Caco-2 (cell line): ENCODE measurements around the gene ATP10D. TPM values are rescaled to one million over a fixed set of nuclear protein-coding genes. Genes with fewer than 3 reads are reported as not detected.

Experiments used
- BruUV-seq: library from RNA; stranded (reverse); fragments of 400-500 nt; replicated peaks from 2 replicates; lab custom pipeline; 2021; lab: Mats Ljungman, UMichigan
- CTCF ChIA-PET: fragments of 300-600 bp; sonication (Branson Sonifier 250); formaldehyde crosslinking; loops from one replicate; lab custom pipeline; 2022; ENCODE audit warnings: antibody characterized with exemption; lab: Charles Lee
- POLR2A ChIA-PET: fragments of 300-600 bp; sonication (Branson Sonifier 250); formaldehyde crosslinking; loops from one replicate; lab custom pipeline; 2022; ENCODE audit warnings: antibody characterized with exemption; lab: Charles Lee
- DNase-seq, 2 experiments: peaks; one replicate each; pipeline versions ENCODE4 v3.0.0 to v3.0.0-alpha.2; 2020 to 2022
- H3K27me3 ChIP-seq: replicated peaks from 2 replicates; pipeline ENCODE4 v1.6.0; 2011; ENCODE audit warnings: low read length; ENCODE audit not compliant: control insufficient read depth, insufficient read depth
- H3K36me3 ChIP-seq: 2 replicates; pipeline ENCODE4 v1.5.1; 2011; ENCODE audit warnings: low read length; ENCODE audit not compliant: control insufficient read depth, insufficient read depth
- H3K4me1 ChIP-seq: fragments of 250-450 bp; sonication (Bioruptor Pico); 2 replicates; pipeline ENCODE4 v1.5.1; 2020; ENCODE audit warnings: mild to moderate bottlenecking
- H3K4me3 ChIP-seq: 2 replicates; pipeline ENCODE4 v1.5.1; 2011; ENCODE audit warnings: low read depth, mild to moderate bottlenecking, control low read depth, low read length
- H3K9me3 ChIP-seq: fragments of 250-450 bp; sonication (Bioruptor Pico); 2 replicates; pipeline ENCODE4 v1.5.1; 2020; ENCODE audit warnings: mild to moderate bottlenecking, moderate library complexity
- H3K27ac Mint-ChIP-seq: one replicate; pipeline ENCODE4 v1.8.0; 2022; ENCODE audit warnings: mixed read lengths; ENCODE audit not compliant: unreplicated experiment
- H3K27me3 Mint-ChIP-seq: one replicate; pipeline ENCODE4 v1.8.0; 2022; ENCODE audit warnings: mixed read lengths; ENCODE audit not compliant: insufficient read depth, unreplicated experiment
- H3K36me3 Mint-ChIP-seq: one replicate; pipeline ENCODE4 v1.8.0; 2022; ENCODE audit warnings: mild to moderate bottlenecking, mixed read lengths; ENCODE audit not compliant: insufficient read depth, unreplicated experiment
- H3K4me1 Mint-ChIP-seq: one replicate; pipeline ENCODE4 v1.8.0; 2022; ENCODE audit warnings: low read depth, mixed read lengths; ENCODE audit not compliant: unreplicated experiment
- H3K4me3 Mint-ChIP-seq: one replicate; pipeline ENCODE4 v1.8.0; 2022; ENCODE audit warnings: mild to moderate bottlenecking, moderate library complexity, mixed read lengths; ENCODE audit not compliant: unreplicated experiment
- H3K9me3 Mint-ChIP-seq: one replicate; pipeline ENCODE4 v1.8.0; 2022; ENCODE audit warnings: mixed read lengths; ENCODE audit not compliant: unreplicated experiment
- intact Hi-C: fragments of 100-400 bp; cut with micrococcal nuclease; formaldehyde crosslinking; loops from one replicate; pipeline ENCODE4 v1.10.0; 2022; ENCODE audit not compliant: unreplicated experiment
- total RNA-seq: library from RNA; stranded (reverse); gene quantifications from 2 replicates; pipeline ENCODE4 v1.2.3, GENCODE V29; 2022
- TF ChIP-seq, protein P1 (sequence below), 2 experiments: fragments of 200-600 bp in 1 of 2; IDR thresholded peaks; 1 replicate in 1 of 2; 2 replicates in 1 of 2; pipeline versions ENCODE4 v1.5.1 to v1.8.0; 2011 to 2022; ENCODE audit warnings: antibody characterized with exemption in 1 of 2, control low read depth in 1 of 2, inconsistent platforms in 1 of 2, low read depth in 1 of 2, low read length in 1 of 2, mild to moderate bottlenecking in 1 of 2, moderate library complexity in 1 of 2; ENCODE audit not compliant: insufficient read depth in 1 of 2, severe bottlenecking in 1 of 2, unreplicated experiment in 1 of 2

The ATP10D gene
- total RNA-seq, 1 experiment from 2014 or later: 44.5 TPM

DNA sequence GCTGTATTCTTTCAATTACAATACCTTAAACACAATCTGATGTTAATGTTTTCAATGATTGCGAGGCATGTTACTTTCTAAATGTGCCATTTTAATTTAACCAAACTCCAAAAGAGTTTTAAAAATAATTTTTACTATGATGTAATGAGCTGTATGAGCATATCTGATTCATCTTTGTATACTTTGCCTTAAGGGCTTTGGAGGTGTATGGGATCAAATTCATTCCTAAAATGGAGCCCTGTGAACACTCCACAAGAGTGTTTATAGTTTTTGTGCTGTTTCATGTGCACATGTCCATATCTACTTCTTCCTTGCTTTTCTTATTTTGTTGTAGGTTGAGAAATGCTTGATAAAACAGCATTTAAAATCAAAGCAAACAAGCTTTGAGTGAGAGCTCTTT, 82.4 kb downstream of the ATP10D start:
- no TSS peak for BruUV-seq
- Histone ChIP-seq H3K36me3 (no peaks in the 10 kb centered on the region), H3K27me3 (no peaks in the 10 kb centered on the region), H3K4me3 (no peak overlapping the region), H3K4me1 (peaks cover 7% of the 10 kb centered on the region; the same call in 1 of the 2 replicates), H3K9me3 (no peaks in the 10 kb centered on the region)
- intact Hi-C loops: loop anchor here (10.0 kb wide), 1 partner anchor 413 kb away; no protein-coding TSS in a partner anchor
- TF ChIP-seq, protein P1, sequence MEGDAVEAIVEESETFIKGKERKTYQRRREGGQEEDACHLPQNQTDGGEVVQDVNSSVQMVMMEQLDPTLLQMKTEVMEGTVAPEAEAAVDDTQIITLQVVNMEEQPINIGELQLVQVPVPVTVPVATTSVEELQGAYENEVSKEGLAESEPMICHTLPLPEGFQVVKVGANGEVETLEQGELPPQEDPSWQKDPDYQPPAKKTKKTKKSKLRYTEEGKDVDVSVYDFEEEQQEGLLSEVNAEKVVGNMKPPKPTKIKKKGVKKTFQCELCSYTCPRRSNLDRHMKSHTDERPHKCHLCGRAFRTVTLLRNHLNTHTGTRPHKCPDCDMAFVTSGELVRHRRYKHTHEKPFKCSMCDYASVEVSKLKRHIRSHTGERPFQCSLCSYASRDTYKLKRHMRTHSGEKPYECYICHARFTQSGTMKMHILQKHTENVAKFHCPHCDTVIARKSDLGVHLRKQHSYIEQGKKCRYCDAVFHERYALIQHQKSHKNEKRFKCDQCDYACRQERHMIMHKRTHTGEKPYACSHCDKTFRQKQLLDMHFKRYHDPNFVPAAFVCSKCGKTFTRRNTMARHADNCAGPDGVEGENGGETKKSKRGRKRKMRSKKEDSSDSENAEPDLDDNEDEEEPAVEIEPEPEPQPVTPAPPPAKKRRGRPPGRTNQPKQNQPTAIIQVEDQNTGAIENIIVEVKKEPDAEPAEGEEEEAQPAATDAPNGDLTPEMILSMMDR (IDR thresholded peaks at IDR 0.05; ENCODE audit: insufficient read depth in 1 of 2, low read depth in 1 of 2, low read length in 1 of 2, severe bottlenecking in 1 of 2, unreplicated experiment in 1 of 2): no peak
- H3K27ac Mint-ChIP-seq: no peak overlapping the region
- H3K9me3 Mint-ChIP-seq: no peaks in the 10 kb centered on the region
- H3K36me3 Mint-ChIP-seq: peaks cover 18% of the 10 kb centered on the region
- DNase-seq: no peak
- no peak overlapping the region for H3K4me3 Mint-ChIP-seq
- POLR2A ChIA-PET: no interaction called here
- CTCF ChIA-PET: no interaction called here
- peaks cover 5% of the 10 kb centered on the region for H3K4me1 Mint-ChIP-seq
- H3K27me3 Mint-ChIP-seq: no peaks in the 10 kb centered on the region

DNA sequence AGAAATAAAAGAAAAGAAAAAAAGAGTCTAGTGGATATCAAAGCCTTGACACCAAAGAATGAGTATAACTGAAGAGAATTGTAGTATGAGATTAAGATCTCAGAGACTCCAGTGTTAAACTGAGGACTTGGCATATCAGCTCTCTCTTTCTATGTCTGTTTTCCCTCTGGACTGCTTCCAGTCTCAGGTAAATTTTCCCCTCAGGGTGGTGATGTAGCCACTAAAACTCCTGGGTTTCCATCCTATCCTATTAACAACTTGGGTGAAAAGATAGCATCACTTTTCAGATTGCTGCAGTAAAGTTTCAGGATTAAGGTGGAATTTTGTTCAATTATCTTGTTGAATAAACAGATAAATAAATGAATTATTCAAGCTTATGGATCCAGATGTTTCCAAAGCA, 85.7 kb downstream of the ATP10D start:
- DNase-seq: no peak
- H3K27ac Mint-ChIP-seq: no peak overlapping the region
- BruUV-seq: no TSS peak
- no peaks in the 10 kb centered on the region for H3K36me3 ChIP-seq
- H3K4me1 Mint-ChIP-seq: no peaks in the 10 kb centered on the region
- no peaks in the 10 kb centered on the region for H3K27me3 ChIP-seq
- H3K4me3 Mint-ChIP-seq: no peak overlapping the region
- peaks cover 18% of the 10 kb centered on the region for H3K36me3 Mint-ChIP-seq
- H3K4me1 ChIP-seq: no peaks in the 10 kb centered on the region
- no peak overlapping the region for H3K4me3 ChIP-seq
- CTCF ChIA-PET: no interaction called here
- H3K9me3 ChIP-seq: no peaks in the 10 kb centered on the region
- POLR2A ChIA-PET: no interaction called here
- intact Hi-C loops: no loop called here
- H3K27me3 Mint-ChIP-seq: no peaks in the 10 kb centered on the region
- TF ChIP-seq, protein P1 (IDR thresholded peaks at IDR 0.05; ENCODE audit: insufficient read depth in 1 of 2, low read depth in 1 of 2, low read length in 1 of 2, severe bottlenecking in 1 of 2, unreplicated experiment in 1 of 2): no peak
- H3K9me3 Mint-ChIP-seq: no peaks in the 10 kb centered on the region

DNA sequence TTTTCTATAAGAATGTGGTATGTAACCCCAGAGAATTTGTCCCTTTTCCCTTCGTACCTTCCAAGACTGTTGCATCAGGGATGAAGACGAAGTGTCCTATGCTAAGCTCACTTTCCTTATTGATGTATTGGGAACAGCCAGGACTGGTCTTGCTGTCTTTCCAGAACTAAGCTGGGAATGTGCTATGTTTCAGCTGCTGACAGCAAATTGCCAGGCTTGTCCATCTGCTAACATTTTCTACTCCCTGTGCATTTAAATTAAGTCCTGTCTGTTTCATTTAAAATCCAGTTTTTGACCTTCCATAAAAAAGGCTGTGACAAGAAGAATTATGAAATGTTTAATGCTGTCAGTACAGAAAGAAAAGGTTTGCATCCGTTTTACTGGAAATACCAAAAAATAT, 87.9 kb downstream of the ATP10D start:
- Histone ChIP-seq H3K4me1 (0 out of 2 replicates have a peak, but pooled peaks cover 3% of the 10 kb centered on the region), H3K36me3 (no peaks in the 10 kb centered on the region), H3K4me3 (no peak overlapping the region), H3K27me3 (no peaks in the 10 kb centered on the region), H3K9me3 (no peaks in the 10 kb centered on the region; the same call in 1 of the 2 replicates)
- Mint-ChIP-seq H3K4me1 (peaks cover under 1% of the 10 kb centered on the region), H3K27ac (no peak overlapping the region), H3K27me3 (no peaks in the 10 kb centered on the region), H3K36me3 (peaks cover 25% of the 10 kb centered on the region), H3K4me3 (no peak overlapping the region), H3K9me3 (no peaks in the 10 kb centered on the region)
- CTCF ChIA-PET: no interaction called here
- BruUV-seq: no TSS peak
- DNase-seq: no peak
- POLR2A ChIA-PET: no interaction called here
- TF ChIP-seq, protein P1 (IDR thresholded peaks at IDR 0.05; ENCODE audit: insufficient read depth in 1 of 2, low read depth in 1 of 2, low read length in 1 of 2, severe bottlenecking in 1 of 2, unreplicated experiment in 1 of 2): no peak
- intact Hi-C loops: no loop called here
